Chondrocyte (in vitro differentiated cells): ENCODE measurements around the gene SLIT3. TPM values are rescaled to one million over a fixed set of nuclear protein-coding genes. Genes with fewer than 3 reads are reported as not detected.

ENCODE experiments used
- DNase-seq: peaks from one replicate; pipeline ENCODE4 v3.0.0; 2021; ENCODE audit warnings: mixed read lengths, low spot score
- H3K27ac Mint-ChIP-seq: one replicate; pipeline ENCODE4 v1.8.0; 2021; ENCODE audit warnings: mild to moderate bottlenecking, moderate library complexity, mixed read lengths; ENCODE audit not compliant: unreplicated experiment
- H3K27me3 Mint-ChIP-seq: 2 replicates; pipeline ENCODE4 v1.8.0; 2021; ENCODE audit warnings: low read depth, mixed read lengths
- H3K36me3 Mint-ChIP-seq: 2 replicates; pipeline ENCODE4 v1.8.0; 2021; ENCODE audit warnings: low read depth, mixed read lengths
- H3K4me1 Mint-ChIP-seq: 2 replicates; pipeline ENCODE4 v1.8.0; 2021; ENCODE audit warnings: low read depth, mild to moderate bottlenecking, mixed read lengths
- H3K4me3 Mint-ChIP-seq: one replicate; pipeline ENCODE4 v1.8.0; 2021; ENCODE audit warnings: mild to moderate bottlenecking, moderate library complexity, mixed read lengths; ENCODE audit not compliant: unreplicated experiment
- H3K9me3 Mint-ChIP-seq: 2 replicates; pipeline ENCODE4 v1.8.0; 2021; ENCODE audit warnings: low read depth, mixed read lengths
- total RNA-seq: library from RNA; stranded (reverse); gene quantifications from 3 replicates; pipeline ENCODE4 v1.2.1, GENCODE V29; 2021
- TF ChIP-seq, protein P1 (sequence below): fragments of 200-600 bp; sonication (generic); IDR thresholded peaks from 2 replicates; pipeline ENCODE4 v1.5.0; 2021; ENCODE audit warnings: antibody characterized with exemption, mild to moderate bottlenecking, moderate library complexity

The SLIT3 gene
- total RNA-seq, 1 donor from 2014 or later = 116 TPM

DNA sequence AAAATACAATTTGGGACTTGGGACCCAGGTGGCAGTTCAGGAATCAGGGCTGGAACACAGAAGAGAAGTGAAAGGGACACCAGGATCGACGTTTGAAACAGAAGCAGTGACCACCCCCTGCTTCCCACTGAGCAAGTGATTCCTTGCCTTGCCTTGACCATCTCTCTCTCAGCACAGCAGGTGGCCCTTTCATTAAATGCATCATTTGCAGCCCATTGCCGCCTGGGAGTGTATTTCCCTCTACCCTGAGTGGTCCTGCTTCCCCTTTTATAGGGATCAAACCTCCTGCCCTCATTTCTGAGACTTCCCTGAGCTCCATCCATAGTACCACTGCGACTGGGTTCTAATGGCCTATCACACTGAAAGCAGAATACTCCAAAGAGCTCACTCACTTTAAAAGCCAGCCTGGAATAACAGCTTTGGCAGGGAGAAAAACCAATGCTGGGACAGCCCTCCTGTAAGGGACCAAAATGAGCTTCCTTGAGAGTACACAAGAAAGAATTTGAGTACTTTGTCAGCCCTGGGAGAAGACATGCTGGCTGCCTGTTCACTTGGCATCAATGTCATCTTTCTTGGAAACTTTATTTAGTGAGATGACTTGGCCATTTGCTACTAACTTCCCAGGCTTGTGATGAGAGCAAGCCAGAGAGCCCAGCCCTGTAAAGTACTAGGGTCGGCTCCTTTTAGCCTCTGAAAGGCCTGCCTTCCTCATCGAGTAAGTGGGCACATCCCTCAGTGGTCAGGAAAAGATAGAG lies 149.7 kb downstream of the SLIT3 start:
- no peaks in the 10 kb centered on the region for H3K27me3 Mint-ChIP-seq

DNA sequence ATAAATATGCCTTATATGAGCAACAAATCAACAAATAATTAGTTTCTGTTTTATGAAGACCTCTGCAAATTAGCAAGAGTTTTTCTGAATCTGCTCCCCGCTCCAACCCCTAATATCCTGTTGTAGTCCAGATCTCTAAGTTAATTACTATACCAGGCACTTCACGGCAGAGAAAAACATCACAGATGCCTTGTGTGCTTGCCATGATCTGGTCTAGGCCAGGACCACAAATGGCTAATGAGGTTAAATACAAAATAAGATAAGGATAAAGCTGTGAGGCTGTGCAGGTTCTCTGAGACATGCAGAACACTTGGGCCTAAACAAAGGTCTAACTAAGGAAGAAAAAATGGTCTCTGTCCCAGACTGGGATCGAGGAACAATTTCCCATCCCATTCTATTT lies 150.8 kb downstream of the SLIT3 start:
- no peak overlapping the region for H3K4me3 Mint-ChIP-seq
- H3K36me3 Mint-ChIP-seq = peaks cover 1% of the 10 kb centered on the region
- H3K4me1 Mint-ChIP-seq = peaks cover 18% of the 10 kb centered on the region
- no peak for DNase-seq
- TF ChIP-seq, protein P1, sequence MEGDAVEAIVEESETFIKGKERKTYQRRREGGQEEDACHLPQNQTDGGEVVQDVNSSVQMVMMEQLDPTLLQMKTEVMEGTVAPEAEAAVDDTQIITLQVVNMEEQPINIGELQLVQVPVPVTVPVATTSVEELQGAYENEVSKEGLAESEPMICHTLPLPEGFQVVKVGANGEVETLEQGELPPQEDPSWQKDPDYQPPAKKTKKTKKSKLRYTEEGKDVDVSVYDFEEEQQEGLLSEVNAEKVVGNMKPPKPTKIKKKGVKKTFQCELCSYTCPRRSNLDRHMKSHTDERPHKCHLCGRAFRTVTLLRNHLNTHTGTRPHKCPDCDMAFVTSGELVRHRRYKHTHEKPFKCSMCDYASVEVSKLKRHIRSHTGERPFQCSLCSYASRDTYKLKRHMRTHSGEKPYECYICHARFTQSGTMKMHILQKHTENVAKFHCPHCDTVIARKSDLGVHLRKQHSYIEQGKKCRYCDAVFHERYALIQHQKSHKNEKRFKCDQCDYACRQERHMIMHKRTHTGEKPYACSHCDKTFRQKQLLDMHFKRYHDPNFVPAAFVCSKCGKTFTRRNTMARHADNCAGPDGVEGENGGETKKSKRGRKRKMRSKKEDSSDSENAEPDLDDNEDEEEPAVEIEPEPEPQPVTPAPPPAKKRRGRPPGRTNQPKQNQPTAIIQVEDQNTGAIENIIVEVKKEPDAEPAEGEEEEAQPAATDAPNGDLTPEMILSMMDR = no peak
- H3K27me3 Mint-ChIP-seq = no peaks in the 10 kb centered on the region
- no peak overlapping the region for H3K27ac Mint-ChIP-seq
- no peaks in the 10 kb centered on the region for H3K9me3 Mint-ChIP-seq

More for the DNA sequence above, 149.7 kb downstream of the SLIT3 start:
- Mint-ChIP-seq H3K36me3 (peaks cover 2% of the 10 kb centered on the region), H3K4me3 (no peak overlapping the region), H3K9me3 (no peaks in the 10 kb centered on the region), H3K27ac (peak overlapping the region; percentile 6), H3K4me1 (peaks cover 18% of the 10 kb centered on the region)
- TF ChIP-seq, protein P1 = no peak
- no peak for DNase-seq

DNA sequence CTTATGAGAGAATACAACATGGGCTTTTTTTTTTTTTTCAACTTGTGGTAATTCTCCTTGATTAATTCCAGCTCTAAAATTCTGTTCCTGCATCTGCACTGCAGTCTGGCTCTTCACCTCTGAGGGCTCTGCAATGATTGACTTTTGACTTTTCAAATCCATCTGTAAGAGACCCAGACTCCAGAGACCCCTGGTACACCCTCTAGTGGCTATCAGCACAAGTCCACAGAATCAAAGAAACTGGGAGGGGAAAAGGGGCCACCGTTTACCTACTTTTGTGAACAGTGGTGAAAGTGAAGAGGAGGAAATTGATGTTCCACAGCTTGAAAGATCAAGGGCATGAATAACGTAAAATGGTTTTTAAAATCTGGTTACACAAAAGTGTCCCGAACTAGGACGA lies 151.6 kb downstream of the SLIT3 start:
- Mint-ChIP-seq H3K4me1 (peaks cover 17% of the 10 kb centered on the region), H3K4me3 (no peak overlapping the region), H3K9me3 (no peaks in the 10 kb centered on the region), H3K27ac (no peak overlapping the region), H3K36me3 (peaks cover 1% of the 10 kb centered on the region), H3K27me3 (no peaks in the 10 kb centered on the region)
- TF ChIP-seq, protein P1 = peak; percentile 68
- no peak for DNase-seq

DNA sequence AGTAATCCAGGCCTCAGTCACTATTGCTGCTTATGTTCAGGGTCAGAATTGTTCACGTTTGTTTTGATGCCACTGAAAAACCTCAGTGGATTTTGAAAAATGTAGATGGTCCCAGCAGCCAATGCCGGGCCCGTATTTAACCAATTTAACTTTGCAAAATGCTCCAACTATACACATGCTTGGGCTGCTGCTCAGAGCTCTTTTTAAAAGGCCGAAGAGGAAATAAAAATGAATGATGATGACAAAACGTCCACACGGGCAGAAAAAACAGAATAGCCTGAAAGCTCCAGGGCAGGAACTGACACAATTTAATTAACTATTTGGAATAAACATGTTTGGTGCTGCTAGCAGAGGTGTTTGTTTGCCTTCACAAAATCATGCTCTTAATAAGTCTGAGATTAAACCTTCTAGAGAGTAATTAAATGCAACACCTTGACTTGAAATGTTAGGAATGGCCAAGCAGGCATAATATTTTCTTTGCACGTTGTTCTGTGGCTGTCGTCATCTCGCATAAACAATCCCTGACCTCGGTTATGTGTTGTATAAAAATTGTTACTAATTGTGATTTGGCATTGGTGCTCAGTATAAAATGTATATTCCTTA lies 152.7 kb downstream of the SLIT3 start:
- Mint-ChIP-seq H3K27me3 (no peaks in the 10 kb centered on the region), H3K9me3 (no peaks in the 10 kb centered on the region), H3K36me3 (peaks cover 1% of the 10 kb centered on the region), H3K4me3 (no peak overlapping the region), H3K27ac (no peak overlapping the region), H3K4me1 (peaks cover 10% of the 10 kb centered on the region)
- DNase-seq = no peak
- TF ChIP-seq, protein P1 = no peak

DNA sequence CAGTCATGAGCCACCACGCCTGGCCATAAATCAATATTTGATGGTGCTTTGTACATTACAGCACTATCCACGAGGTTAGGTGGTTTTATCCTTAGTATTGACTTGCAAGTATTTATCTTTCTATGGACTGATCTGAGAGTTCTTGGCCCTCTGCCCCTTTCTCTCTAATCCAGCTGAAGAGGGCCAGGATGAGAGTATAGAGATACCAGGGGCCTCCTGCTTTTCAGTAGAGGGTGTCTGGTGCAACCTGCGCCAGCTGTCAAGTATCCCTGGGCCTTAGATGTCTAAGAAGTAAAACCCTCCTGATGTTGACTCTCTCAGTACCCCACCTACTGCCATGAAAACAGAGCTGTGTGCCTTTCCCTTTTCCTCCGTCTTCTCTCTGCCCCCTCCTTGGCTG lies 153.4 kb downstream of the SLIT3 start:
- no peaks in the 10 kb centered on the region for H3K9me3 Mint-ChIP-seq
- H3K36me3 Mint-ChIP-seq = peaks cover 1% of the 10 kb centered on the region
- peaks cover 9% of the 10 kb centered on the region for H3K4me1 Mint-ChIP-seq
- no peak overlapping the region for H3K4me3 Mint-ChIP-seq
- H3K27ac Mint-ChIP-seq = no peak overlapping the region
- TF ChIP-seq, protein P1 = no peak
- no peak for DNase-seq
- H3K27me3 Mint-ChIP-seq = no peaks in the 10 kb centered on the region
